ENCODE data around the gene ANK2.

- no peak for TF ChIP-seq CTCF (IDR thresholded peaks at IDR 0.05)
- no peak for TF ChIP-seq POLR2A (IDR thresholded peaks at IDR 0.05)
These were observed 371.5 kb downstream of the ANK2 start for GRCh38 chr4:113420938-113421337.
